Activated naive CD4-positive, alpha-beta T cell treated with anti-CD3 and anti-CD28 coated beads, Interleukin-2, amount 10 ng/mL, durations not matched to agents 7 days and 5 days (primary cell): ENCODE data around the gene PALLD.

Source experiments
- CTCF ChIA-PET: fragments of 350-600 bp; sonication (Branson Sonifier 250); formaldehyde crosslinking; loops from one replicate; lab custom pipeline; 2021; ENCODE audit warnings: antibody characterized with exemption; lab: Charles Lee
- DNase-seq: peaks from one replicate; pipeline ENCODE4 v3.0.0-alpha.2; 2020
- H3K27ac Mint-ChIP-seq: one replicate; pipeline ENCODE4 v1.8.0; 2021; ENCODE audit warnings: mild to moderate bottlenecking, moderate library complexity, mixed read lengths
- H3K27me3 Mint-ChIP-seq: one replicate; pipeline ENCODE4 v1.8.0; 2021; ENCODE audit warnings: mild to moderate bottlenecking, mixed read lengths
- H3K36me3 Mint-ChIP-seq: one replicate; pipeline ENCODE4 v1.8.0; 2021; ENCODE audit warnings: mixed read lengths
- H3K4me1 Mint-ChIP-seq: one replicate; pipeline ENCODE4 v1.8.0; 2021; ENCODE audit warnings: mixed read lengths
- H3K4me3 Mint-ChIP-seq: one replicate; pipeline ENCODE4 v1.8.0; 2021; ENCODE audit warnings: mild to moderate bottlenecking, moderate library complexity, mixed read lengths
- H3K9me3 Mint-ChIP-seq: one replicate; pipeline ENCODE4 v1.8.0; 2021; ENCODE audit warnings: mixed read lengths

PALLD gene

GRCh38 chr4:168524006-168524405, 27.2 kb downstream of the PALLD start:
- no peak for DNase-seq
- no peaks in the 10 kb centered on the region for H3K4me1 Mint-ChIP-seq
- H3K27me3 Mint-ChIP-seq = peaks cover 16% of the 10 kb centered on the region
- no peak overlapping the region for H3K4me3 Mint-ChIP-seq
- H3K27ac Mint-ChIP-seq = no peak overlapping the region
- no peaks in the 10 kb centered on the region for H3K9me3 Mint-ChIP-seq
- CTCF ChIA-PET = no interaction called here
- H3K36me3 Mint-ChIP-seq = no peaks in the 10 kb centered on the region

GRCh38 chr4:168524897-168525296, 28.0 kb downstream of the PALLD start:
- Mint-ChIP-seq H3K27ac (no peak overlapping the region), H3K27me3 (peaks cover 16% of the 10 kb centered on the region), H3K9me3 (no peaks in the 10 kb centered on the region), H3K36me3 (no peaks in the 10 kb centered on the region), H3K4me1 (no peaks in the 10 kb centered on the region), H3K4me3 (no peak overlapping the region)
- CTCF ChIA-PET = interaction anchor here (0.8 kb wide), 1 partner anchor 11 kb away, joined by 3 read pairs; no protein-coding TSS in a partner anchor
- DNase-seq = no peak

GRCh38 chr4:168527560-168527959, 30.7 kb downstream of the PALLD start:
- Mint-ChIP-seq H3K9me3 (no peaks in the 10 kb centered on the region), H3K27me3 (peaks cover 16% of the 10 kb centered on the region), H3K4me1 (no peaks in the 10 kb centered on the region), H3K4me3 (no peak overlapping the region), H3K27ac (no peak overlapping the region), H3K36me3 (no peaks in the 10 kb centered on the region)
- DNase-seq = no peak
- CTCF ChIA-PET = interaction anchor here (2.0 kb wide), 1 partner anchor 14 kb away, joined by 7 read pairs; no protein-coding TSS in a partner anchor

GRCh38 chr4:168528131-168528949, 31.5 kb downstream of the PALLD start:
- CTCF ChIA-PET = interaction anchor here (0.8 to 2.0 kb wide), 2 partner anchors 12 to 14 kb away, joined by 3 to 7 read pairs; no protein-coding TSS in a partner anchor
- H3K27ac Mint-ChIP-seq = no peak overlapping the region
- no peak for DNase-seq
- H3K36me3 Mint-ChIP-seq = no peaks in the 10 kb centered on the region
- H3K9me3 Mint-ChIP-seq = no peaks in the 10 kb centered on the region
- no peak overlapping the region for H3K4me3 Mint-ChIP-seq
- peaks cover 16% of the 10 kb centered on the region for H3K27me3 Mint-ChIP-seq
- H3K4me1 Mint-ChIP-seq = no peaks in the 10 kb centered on the region

GRCh38 chr4:168529257-168529656, 32.4 kb downstream of the PALLD start:
- Mint-ChIP-seq H3K27me3 (peaks cover 16% of the 10 kb centered on the region), H3K4me3 (no peak overlapping the region), H3K27ac (no peak overlapping the region), H3K4me1 (no peaks in the 10 kb centered on the region), H3K9me3 (no peaks in the 10 kb centered on the region), H3K36me3 (no peaks in the 10 kb centered on the region)
- DNase-seq = no peak
- CTCF ChIA-PET = interaction anchor here (1.9 to 2.0 kb wide), 2 partner anchors 8 to 15 kb away, joined by 4 to 7 read pairs; no protein-coding TSS in a partner anchor

GRCh38 chr4:168531305-168531704, 34.5 kb downstream of the PALLD start:
- Mint-ChIP-seq H3K4me1 (no peaks in the 10 kb centered on the region), H3K9me3 (no peaks in the 10 kb centered on the region), H3K27ac (no peak overlapping the region), H3K27me3 (peaks cover 11% of the 10 kb centered on the region), H3K36me3 (no peaks in the 10 kb centered on the region), H3K4me3 (no peak overlapping the region)
- CTCF ChIA-PET = no interaction called here
- DNase-seq = no peak

- CTCF ChIA-PET = no interaction called here
- no peaks in the 10 kb centered on the region for H3K36me3 Mint-ChIP-seq
- H3K27me3 Mint-ChIP-seq = no peaks in the 10 kb centered on the region
- H3K4me3 Mint-ChIP-seq = no peak overlapping the region
- no peaks in the 10 kb centered on the region for H3K4me1 Mint-ChIP-seq
- DNase-seq = no peak
- no peak overlapping the region for H3K27ac Mint-ChIP-seq
- H3K9me3 Mint-ChIP-seq = no peaks in the 10 kb centered on the region
Observed at GRCh38 chr4:168534535-168534934, 37.7 kb downstream of the PALLD start.

- CTCF ChIA-PET = no interaction called here
- Mint-ChIP-seq H3K4me1 (no peaks in the 10 kb centered on the region), H3K27me3 (no peaks in the 10 kb centered on the region), H3K9me3 (no peaks in the 10 kb centered on the region), H3K27ac (no peak overlapping the region), H3K36me3 (no peaks in the 10 kb centered on the region), H3K4me3 (no peak overlapping the region)
- no peak for DNase-seq
Observed at GRCh38 chr4:168535689-168536088, 38.8 kb downstream of the PALLD start.

GRCh38 chr4:168536448-168536847, 39.6 kb downstream of the PALLD start:
- Mint-ChIP-seq H3K4me3 (no peak overlapping the region), H3K27me3 (no peaks in the 10 kb centered on the region), H3K9me3 (no peaks in the 10 kb centered on the region), H3K4me1 (no peaks in the 10 kb centered on the region), H3K27ac (no peak overlapping the region), H3K36me3 (no peaks in the 10 kb centered on the region)
- DNase-seq = no peak
- CTCF ChIA-PET = no interaction called here

GRCh38 chr4:168537086-168537485, 40.2 kb downstream of the PALLD start:
- H3K4me1 Mint-ChIP-seq = no peaks in the 10 kb centered on the region
- H3K9me3 Mint-ChIP-seq = no peaks in the 10 kb centered on the region
- no peak overlapping the region for H3K27ac Mint-ChIP-seq
- no peak overlapping the region for H3K4me3 Mint-ChIP-seq
- no peak for DNase-seq
- no peaks in the 10 kb centered on the region for H3K27me3 Mint-ChIP-seq
- no peaks in the 10 kb centered on the region for H3K36me3 Mint-ChIP-seq
- CTCF ChIA-PET = interaction anchor here (1.1 kb wide), 1 partner anchor 24 kb away, joined by 3 read pairs; no protein-coding TSS in a partner anchor

GRCh38 chr4:168537571-168537970, 40.7 kb downstream of the PALLD start:
- H3K4me1 Mint-ChIP-seq = no peaks in the 10 kb centered on the region
- H3K9me3 Mint-ChIP-seq = no peaks in the 10 kb centered on the region
- H3K4me3 Mint-ChIP-seq = no peak overlapping the region
- no peak overlapping the region for H3K27ac Mint-ChIP-seq
- no peaks in the 10 kb centered on the region for H3K27me3 Mint-ChIP-seq
- CTCF ChIA-PET = interaction anchor here (1.1 kb wide), 1 partner anchor 24 kb away, joined by 3 read pairs; no protein-coding TSS in a partner anchor
- no peak for DNase-seq
- no peaks in the 10 kb centered on the region for H3K36me3 Mint-ChIP-seq

- CTCF ChIA-PET = no interaction called here
- Mint-ChIP-seq H3K4me1 (no peaks in the 10 kb centered on the region), H3K36me3 (no peaks in the 10 kb centered on the region), H3K9me3 (no peaks in the 10 kb centered on the region), H3K27me3 (no peaks in the 10 kb centered on the region), H3K4me3 (no peak overlapping the region), H3K27ac (no peak overlapping the region)
- DNase-seq = no peak
Observed at GRCh38 chr4:168538632-168539031, 41.8 kb downstream of the PALLD start.

GRCh38 chr4:168540086-168540485, 43.2 kb downstream of the PALLD start:
- H3K4me3 Mint-ChIP-seq = no peak overlapping the region
- H3K27ac Mint-ChIP-seq = no peak overlapping the region
- no peaks in the 10 kb centered on the region for H3K36me3 Mint-ChIP-seq
- no peaks in the 10 kb centered on the region for H3K4me1 Mint-ChIP-seq
- H3K9me3 Mint-ChIP-seq = no peaks in the 10 kb centered on the region
- CTCF ChIA-PET = no interaction called here
- no peaks in the 10 kb centered on the region for H3K27me3 Mint-ChIP-seq
- DNase-seq = no peak

GRCh38 chr4:168540503-168541265, 43.8 kb downstream of the PALLD start:
- no peak overlapping the region for H3K27ac Mint-ChIP-seq
- CTCF ChIA-PET = no interaction called here
- H3K9me3 Mint-ChIP-seq = no peaks in the 10 kb centered on the region
- no peak for DNase-seq
- no peaks in the 10 kb centered on the region for H3K36me3 Mint-ChIP-seq
- H3K27me3 Mint-ChIP-seq = no peaks in the 10 kb centered on the region
- no peaks in the 10 kb centered on the region for H3K4me1 Mint-ChIP-seq
- H3K4me3 Mint-ChIP-seq = no peak overlapping the region
